Large intestine (tissue), 3 donors: Measurements from ENCODE around the gene CRELD1. TPM values are rescaled to one million over a fixed set of nuclear protein-coding genes. Genes with fewer than 3 reads are reported as not detected.
"Not testable (repeated sequence)": the region's sequence is repeated elsewhere in the genome, so short reads cannot be mapped to it uniquely, and the experiment has no call there.

Experiments
- DNase-seq, 2 donors: peaks; one replicate each; pipeline versions ENCODE4 v3.0.0 to v3.0.0-alpha.2; 2013
- H3K27ac ChIP-seq: one replicate; pipeline ENCODE4 v1.5.1; 2013; ENCODE audit warnings: low read length
- H3K27me3 ChIP-seq: 2 replicates; pipeline ENCODE4 v1.6.1; 2013; ENCODE audit warnings: low read length; ENCODE audit not compliant: control insufficient read depth, insufficient read depth
- H3K36me3 ChIP-seq: 2 replicates; pipeline ENCODE4 v1.6.1; 2013; ENCODE audit warnings: low read length; ENCODE audit not compliant: control insufficient read depth, insufficient read depth
- H3K4me1 ChIP-seq: one replicate; pipeline ENCODE4 v1.6.1; 2013; ENCODE audit warnings: low read length; ENCODE audit not compliant: control insufficient read depth, insufficient read depth
- H3K4me3 ChIP-seq: one replicate; pipeline ENCODE4 v1.5.1; 2013; ENCODE audit warnings: low read length
- H3K9me3 ChIP-seq: one replicate; pipeline ENCODE4 v1.6.1; 2013; ENCODE audit warnings: mild to moderate bottlenecking, low read depth, low read length, moderate library complexity; ENCODE audit not compliant: control insufficient read depth
- WGBS: methylation state at CpG from one replicate; pipeline ENCODE4 v1.1.5; 2013; ENCODE audit warnings: low lambda C conversion rate; ENCODE audit not compliant: insufficient coverage; 5-methylcytosine and 5-hydroxymethylcytosine counted together
- polyA plus RNA-seq: library from polyadenylated mRNA; unstranded; fragments of 120-200 nt; gene quantifications from one replicate; pipeline ENCODE4 v1.2.1, GENCODE V29; 2013

CRELD1 gene
- polyA plus RNA-seq, 1 donor: 64.8 TPM

GRCh38 chr3:9893739-9894138 is 39.9 kb upstream of the CRELD1 start:
- H3K4me3 ChIP-seq: no peak overlapping the region
- peaks cover 15% of the 10 kb centered on the region for H3K36me3 ChIP-seq
- peaks cover 25% of the 10 kb centered on the region for H3K4me1 ChIP-seq
- H3K27me3 ChIP-seq: no peaks in the 10 kb centered on the region
- no CpG with 5 or more reads among the region's 1 CpG for WGBS
- H3K27ac ChIP-seq: no peak overlapping the region
- no peak for DNase-seq
- peaks cover 4% of the 10 kb centered on the region for H3K9me3 ChIP-seq

- not testable (repeated sequence) for H3K27ac ChIP-seq
These were observed 37.9 kb upstream of the CRELD1 start for GRCh38 chr3:9895715-9896114.

GRCh38 chr3:9896755-9897407 is 36.8 kb upstream of the CRELD1 start:
- H3K27me3 ChIP-seq, H3K9me3 ChIP-seq, H3K4me3 ChIP-seq: not testable (repeated sequence)
- 71% methylated on average over 1 of the region's 10 CpGs for WGBS
- Histone ChIP-seq H3K4me1 (peaks cover 48% of the 10 kb centered on the region), H3K27ac (peak overlapping the region; percentile 93), H3K36me3 (peaks cover 15% of the 10 kb centered on the region)
- peak in 1 of 2 donors; percentile 71 for DNase-seq

More at GRCh38 chr3:9895715-9896114, 37.9 kb upstream of the CRELD1 start:
- not testable (repeated sequence) for DNase-seq, H3K9me3 ChIP-seq, H3K27me3 ChIP-seq, H3K4me3 ChIP-seq
- WGBS: 100% methylated on average over 1 of the region's 3 CpGs
- Histone ChIP-seq H3K36me3 (peaks cover 15% of the 10 kb centered on the region), H3K4me1 (peaks cover 40% of the 10 kb centered on the region)

GRCh38 chr3:9897408-9898372 is 35.9 kb upstream of the CRELD1 start:
- H3K27me3 ChIP-seq: no peaks in the 10 kb centered on the region
- H3K9me3 ChIP-seq: peaks cover 4% of the 10 kb centered on the region
- DNase-seq: peak; percentile 95 to 99
- no peak overlapping the region for H3K4me3 ChIP-seq
- peak overlapping the region; percentile 93 for H3K27ac ChIP-seq
- peaks cover 11% of the 10 kb centered on the region for H3K36me3 ChIP-seq
- H3K4me1 ChIP-seq: peaks cover 56% of the 10 kb centered on the region
- WGBS: 50% methylated on average over 1 of the region's 4 CpGs

GRCh38 chr3:9898467-9899241 is 35.0 kb upstream of the CRELD1 start:
- peaks cover 4% of the 10 kb centered on the region for H3K9me3 ChIP-seq
- WGBS: 40% methylated on average over 1 of the region's 8 CpGs
- peaks cover 56% of the 10 kb centered on the region for H3K4me1 ChIP-seq
- DNase-seq: peak in 1 of 2 donors; percentile 68
- H3K4me3 ChIP-seq: no peak overlapping the region
- H3K27me3 ChIP-seq: no peaks in the 10 kb centered on the region
- peaks cover 2% of the 10 kb centered on the region for H3K36me3 ChIP-seq
- peak overlapping the region; percentile 93 for H3K27ac ChIP-seq

- no peak overlapping the region for H3K4me3 ChIP-seq
- H3K9me3 ChIP-seq: peaks cover 4% of the 10 kb centered on the region
- peaks cover 61% of the 10 kb centered on the region for H3K4me1 ChIP-seq
- no peaks in the 10 kb centered on the region for H3K27me3 ChIP-seq
- DNase-seq: no peak
- H3K27ac ChIP-seq: peak overlapping the region; percentile 93
- WGBS: 71% methylated on average over 2 of the region's 3 CpGs
- H3K36me3 ChIP-seq: no peaks in the 10 kb centered on the region
These were observed 34.3 kb upstream of the CRELD1 start for GRCh38 chr3:9899289-9899791.

- H3K36me3 ChIP-seq, H3K4me3 ChIP-seq, H3K27me3 ChIP-seq, H3K9me3 ChIP-seq: not testable (repeated sequence)
- no CpG with 5 or more reads among the region's 6 CpGs for WGBS
- H3K27ac ChIP-seq: peak overlapping the region; percentile 91
- DNase-seq: peak; percentile 87 to 94
- peaks cover 62% of the 10 kb centered on the region for H3K4me1 ChIP-seq
These were observed 32.6 kb upstream of the CRELD1 start for GRCh38 chr3:9900965-9901415.

- H3K4me1 ChIP-seq: peaks cover 53% of the 10 kb centered on the region
- WGBS: no CpG with 5 or more reads among the region's 5 CpGs
- H3K36me3 ChIP-seq: peaks cover 9% of the 10 kb centered on the region
- no peaks in the 10 kb centered on the region for H3K27me3 ChIP-seq
- peak overlapping the region; percentile 91 for H3K27ac ChIP-seq
- no peak overlapping the region for H3K4me3 ChIP-seq
- peaks cover 4% of the 10 kb centered on the region for H3K9me3 ChIP-seq
- DNase-seq: no peak
These were observed 31.7 kb upstream of the CRELD1 start for GRCh38 chr3:9901967-9902366.

- Histone ChIP-seq H3K36me3 (peaks cover 15% of the 10 kb centered on the region), H3K27me3 (no peaks in the 10 kb centered on the region), H3K9me3 (peaks cover 4% of the 10 kb centered on the region), H3K27ac (peak within 1 kb of the TSS; percentile 91), H3K4me3 (peak within 1 kb of the TSS; percentile 64), H3K4me1 (peaks cover 46% of the 10 kb centered on the region)
- peak in 1 of 2 donors; percentile 83 for DNase-seq
- WGBS: no CpG with 5 or more reads among the region's 13 CpGs
These were observed 31.0 kb upstream of the CRELD1 start, which contains the start of gene IL17RE for GRCh38 chr3:9902372-9903237. TSS of gene IL17RE (plus strand) at chr3:9902848. CDS start at chr3:9902933, 85 bp downstream.
